HG02943 (cell line): ENCODE data around the gene SOCS3.
"Not testable (repeated sequence)": the region's sequence is repeated elsewhere in the genome, so short reads cannot be mapped to it uniquely, and the experiment has no call there.

ENCODE experiments used
- ATAC-seq: cut with Tn5 transposase; IDR thresholded peaks from one replicate; pipeline ENCODE4 v1.9.1; 2021; ENCODE audit warnings: mild to moderate bottlenecking, low read depth, moderate library complexity; ENCODE audit not compliant: unreplicated experiment

Gene SOCS3

DNA sequence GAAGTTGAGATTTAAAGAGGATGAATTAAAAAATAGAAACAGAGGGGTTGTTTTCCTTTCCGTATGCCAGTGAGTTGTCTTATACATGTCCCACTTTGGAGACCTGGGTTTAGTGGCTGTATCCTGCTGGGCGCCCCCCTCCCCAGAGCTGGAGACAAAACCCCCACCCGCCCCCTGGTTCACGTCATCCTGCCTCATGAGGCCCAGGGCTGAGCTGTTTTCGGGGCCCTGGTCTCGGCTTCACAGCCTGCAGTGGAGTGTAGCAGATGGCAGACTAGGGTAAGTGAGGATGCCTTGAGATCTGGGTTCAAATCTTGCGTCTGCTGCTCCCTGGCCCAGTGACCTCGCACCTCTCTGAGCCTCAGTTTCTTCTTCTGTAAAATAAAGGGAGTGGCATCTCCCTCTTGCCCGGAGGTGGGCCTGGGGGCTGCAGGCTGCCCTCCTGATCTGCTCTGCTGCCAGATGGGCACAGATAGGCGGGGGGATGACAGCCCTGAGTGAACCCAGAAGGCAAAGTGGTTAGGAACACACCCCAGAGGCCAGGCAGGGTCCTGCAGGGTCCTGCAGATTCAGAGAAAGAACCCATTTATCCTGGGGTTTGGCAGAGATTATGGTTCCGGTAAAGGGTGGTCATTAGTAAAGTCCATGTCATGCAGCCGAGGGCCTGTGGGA is 45.1 kb downstream of the SOCS3 start:
- ATAC-seq: no peak

DNA sequence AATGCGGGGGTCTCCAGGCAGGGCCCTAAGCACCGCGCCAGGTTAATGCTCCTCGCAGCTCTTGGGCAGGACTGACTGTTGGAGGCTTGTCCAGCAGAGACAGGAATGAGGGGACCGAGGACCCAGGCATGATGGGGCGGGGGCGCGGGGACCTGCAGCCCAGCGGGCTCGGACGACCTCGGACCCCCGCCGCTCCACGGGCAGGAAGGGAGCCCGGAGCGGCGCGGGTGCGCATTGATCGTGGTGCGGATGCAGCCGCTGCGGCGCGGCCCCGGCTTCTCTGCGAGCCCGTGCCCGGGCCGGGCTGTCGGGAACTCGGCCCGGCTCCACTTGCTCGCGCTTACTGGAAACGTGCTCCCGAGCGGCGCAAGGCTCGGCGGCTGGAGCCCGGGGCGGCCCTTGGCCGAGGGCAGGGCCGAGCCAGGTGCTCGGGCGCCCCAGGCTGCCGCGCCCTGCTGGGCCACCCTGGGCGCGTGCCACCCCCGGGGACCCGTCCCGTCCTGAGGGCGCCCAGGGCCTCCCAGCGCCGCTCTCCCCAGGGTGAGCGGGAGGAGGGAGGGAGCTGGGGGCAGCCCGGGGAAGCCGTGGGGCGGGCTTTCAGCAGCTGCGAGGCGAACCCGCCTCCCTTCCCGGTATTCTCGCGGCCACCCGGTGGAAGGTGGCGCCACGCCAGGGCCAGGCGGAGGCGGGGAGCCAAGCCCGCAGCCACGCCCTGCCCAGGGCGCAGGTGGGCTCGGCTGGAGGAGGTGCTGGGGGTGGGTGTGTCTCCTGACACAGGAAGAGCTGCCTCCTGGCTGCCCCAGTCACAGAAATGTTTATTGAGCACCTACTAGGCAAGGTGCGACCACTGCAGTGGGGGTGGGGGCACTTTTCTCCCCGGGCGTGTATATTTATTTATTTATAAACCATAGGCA is 45.9 kb downstream of the SOCS3 start:
- ATAC-seq: no peak

DNA sequence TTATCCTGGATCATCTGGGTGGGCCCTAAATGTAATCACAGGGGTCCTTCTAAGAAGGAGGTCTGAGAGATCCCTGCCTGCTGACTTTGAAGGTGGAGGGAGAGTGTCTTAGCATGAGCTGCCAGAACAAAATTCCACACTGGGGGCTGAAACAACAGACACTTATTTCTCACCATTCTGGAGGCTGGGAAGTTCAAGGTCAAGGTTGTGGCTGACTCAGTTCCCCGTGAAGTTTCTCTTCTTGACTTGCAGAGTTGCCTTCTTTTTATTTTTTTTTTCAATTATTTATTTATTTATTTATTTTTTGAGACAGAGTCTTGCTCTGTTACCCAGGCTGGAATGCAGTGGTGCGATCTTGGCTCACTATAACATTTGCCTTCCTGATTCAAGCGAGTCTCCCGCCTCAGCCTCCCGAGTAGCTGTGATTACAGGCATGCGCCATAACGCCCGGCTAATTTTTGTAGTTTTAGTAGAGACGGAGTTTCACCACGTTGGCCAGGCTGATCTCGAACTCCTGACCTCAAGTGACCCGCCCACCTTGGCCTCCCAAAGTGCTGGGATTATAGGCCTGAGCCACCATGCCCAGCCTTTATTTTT is 50.1 kb downstream of the SOCS3 start:
- ATAC-seq: not testable (repeated sequence)

DNA sequence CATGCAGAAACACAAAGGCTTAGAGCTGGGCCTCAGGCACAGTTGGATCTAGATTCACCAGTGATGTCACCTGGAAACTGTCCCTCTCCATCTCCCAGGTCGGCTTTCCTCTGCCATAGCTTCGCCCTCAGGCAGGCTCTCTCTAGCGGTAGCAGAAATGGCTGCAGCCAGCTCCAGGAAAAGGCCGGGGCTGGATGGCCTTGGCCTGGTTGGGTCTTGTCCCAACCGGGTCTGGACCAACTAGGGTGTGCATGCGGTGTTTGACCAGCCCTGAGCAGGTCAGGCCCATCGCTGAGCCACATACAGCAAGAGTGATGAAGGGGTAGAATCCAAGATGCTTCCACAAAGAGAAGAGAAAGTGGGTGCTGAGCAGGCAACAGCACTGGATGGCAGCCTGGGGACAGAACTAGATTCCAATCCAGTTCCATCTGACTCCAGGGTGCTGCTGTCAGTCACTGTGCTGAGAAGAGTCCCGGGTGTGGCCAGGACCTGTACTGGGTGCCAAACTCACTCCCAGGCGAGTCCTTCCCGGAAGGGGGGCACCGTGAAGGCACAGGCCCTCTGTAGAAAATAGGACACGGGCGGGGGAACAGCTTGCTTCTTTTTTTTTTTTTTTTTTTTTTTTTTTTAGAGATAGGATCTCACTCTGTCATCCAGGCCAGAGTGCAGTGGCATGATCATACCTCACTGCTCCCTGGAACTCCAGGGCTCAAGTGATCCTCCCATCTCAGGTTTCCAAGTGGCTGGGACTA is 51.8 kb downstream of the SOCS3 start:
- ATAC-seq: no peak

DNA sequence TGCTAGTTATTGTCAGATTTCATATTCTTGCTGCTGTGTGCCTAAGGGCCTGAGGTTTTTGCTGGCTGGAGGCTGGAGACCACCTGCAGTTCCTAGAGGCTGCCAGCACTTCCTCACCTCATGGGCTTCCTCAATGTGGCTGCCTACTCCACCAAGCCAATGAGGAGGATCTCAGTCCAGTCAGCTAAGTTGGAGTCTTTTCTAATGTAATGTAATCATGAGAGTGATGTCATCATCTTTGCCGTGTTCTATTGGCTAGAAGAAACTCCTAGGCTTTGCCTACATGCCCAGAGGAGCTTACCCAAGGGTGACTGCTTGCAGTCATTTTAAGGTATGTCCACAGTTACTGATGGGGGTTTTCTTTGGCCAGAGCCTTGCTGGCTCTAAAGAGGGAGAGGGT is 53.0 kb downstream of the SOCS3 start:
- ATAC-seq: no peak
